Adrenal gland (tissue), 12 donors: ENCODE results near the gene PTPN6. TPM values are rescaled to one million over a fixed set of nuclear protein-coding genes. Genes with fewer than 3 reads are reported as not detected.

ENCODE experiments used
- DNase-seq, 7 donors: peaks; one replicate each; pipeline ENCODE4 v3.0.0-alpha.2; 2019 to 2020
- H3K27ac ChIP-seq, 5 donors: fragments of 200-600 bp; sonication (generic) in 4 of 5; 1 replicate in 3 of 5; 2 replicates in 2 of 5; pipeline versions ENCODE4 v1.5.1 to v1.8.0; 2016 to 2020; ENCODE audit warnings: mild to moderate bottlenecking in 1 of 5
- H3K27me3 ChIP-seq: fragments of 200-600 bp; 2 replicates; pipeline ENCODE4 v1.8.0; 2021
- H3K36me3 ChIP-seq, 2 donors: fragments of 200-600 bp; replicated peaks in 1 of 2; 1 replicate in 1 of 2; 2 replicates in 1 of 2; pipeline versions ENCODE4 v1.5.1 to v1.8.0; 2018 to 2022
- H3K4me1 ChIP-seq, 2 donors: fragments of 200-600 bp; replicated peaks in 1 of 2; 1 replicate in 1 of 2; 2 replicates in 1 of 2; pipeline versions ENCODE4 v1.5.1 to v1.8.0; 2018 to 2021
- H3K4me3 ChIP-seq, 4 donors: fragments of 200-600 bp; sonication (generic) in 3 of 4; one replicate each; pipeline ENCODE4 v1.5.1; 2016 to 2018
- H3K9me3 ChIP-seq, 3 donors: fragments of 200-600 bp; sonication (generic) in 1 of 3; replicated peaks in 1 of 3; 1 replicate in 2 of 3; 2 replicates in 1 of 3; pipeline versions ENCODE4 v1.5.1 to v1.8.0; 2016 to 2021
- POLR2A ChIP-seq, 2 donors: fragments of 450-650 bp; IDR thresholded peaks; one replicate each; pipeline ENCODE4 v1.6.1; 2017; ENCODE audit warnings: antibody characterized with exemption in 2 of 2, mild to moderate bottlenecking in 2 of 2, moderate library complexity in 1 of 2
- WGBS, 4 donors: extraction: QIAGEN DNeasy Blood & Tissue Kit in 2 of 4; methylation state at CpG; one replicate each; pipeline versions ENCODE4 v1.1.5 to v1.1.7; 2013 to 2017; 5-methylcytosine and 5-hydroxymethylcytosine counted together
- intact Hi-C, 2 donors: fragments of 100-400 bp; cut with DNase I; formaldehyde crosslinking; loops; one replicate each; pipeline versions ENCODE4 v1.14.1 to v1.15.0; 2022 to 2023
- polyA plus RNA-seq, 3 donors: library from polyadenylated mRNA; stranded (reverse); fragments of 200-250 nt in 2 of 3; fragments of 350-450 nt in 1 of 3; fragmentation: Illumina TruSeq in 1 of 3; extraction: RNeasy Lipid Tissue Mini Kit (QIAGEN cat#74804) in 1 of 3; gene quantifications; one replicate each; pipeline ENCODE4 v1.2.3, GENCODE V29; 2013 to 2014
- total RNA-seq, 9 donors: library from RNA; depleted of rRNA in 4 of 9; stranded (reverse); fragments of >200 nt in 4 of 9; fragments of 120-200 nt in 1 of 9; fragmentation: NEBNext Ultra II Directional in 1 of 9; extraction: Animal tissue kit (Norgen Biotek cat#: 25700) in 1 of 9; gene quantifications; one replicate each; pipeline versions ENCODE4 v1.1.0 to v1.2.4, GENCODE V29; 2013 to 2023
- TF ChIP-seq, protein P1 (sequence below), 6 experiments: fragments of 450-650 bp in 4 of 6; fragments of 200-600 bp in 2 of 6; sonication (generic) in 1 of 6; IDR thresholded peaks; 1 replicate in 5 of 6; 2 replicates in 1 of 6; pipeline versions ENCODE4 v1.5.1 to v1.8.0; 2016 to 2021; ENCODE audit warnings: antibody characterized with exemption in 6 of 6, mild to moderate bottlenecking in 2 of 6, moderate library complexity in 1 of 6
- donor health status: healthy with polysubstance abuse.
- donor health status: Bipolar disorder and iron deficiency.
- donor health status: DM: yes; HTN: yes; CAD: no.
- donor health status: DM: no; HTN: no; CAD: no.
- donor health status: DM: no; HTN: no; CAD: no.
- donor health status: DM: yes; HTN: yes; CAD: no.

Gene PTPN6
- total and polyA plus RNA-seq, 12 donors = 24.5 to 204 (median 63.5) TPM

DNA sequence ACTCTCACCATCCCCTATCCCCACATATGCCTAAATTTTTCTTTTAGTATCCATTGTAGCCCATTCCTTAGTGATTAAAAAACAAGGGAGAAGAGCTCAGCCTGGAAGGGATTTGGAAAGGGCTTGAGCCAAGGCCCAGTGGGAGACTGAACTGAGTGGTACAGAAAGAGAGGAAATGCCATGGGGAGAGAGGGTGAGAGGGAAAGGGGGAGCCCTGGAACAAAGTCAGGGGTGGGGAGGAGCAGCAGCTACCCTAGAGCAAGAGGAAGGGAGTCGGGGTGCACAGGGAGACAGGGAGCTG is 26.0 kb upstream of the PTPN6 start:
- 11 to 25% (median 15%) methylated on average over 1 of the region's 1 CpG for WGBS, 4 donors
- Histone ChIP-seq H3K4me3 (peak overlapping the region in 1 of 4 donors; percentile 6), H3K27me3 (no peaks in the 10 kb centered on the region), H3K9me3 (no peaks in the 10 kb centered on the region), H3K4me1 (peaks cover 45 to 49% of the 10 kb centered on the region in 2 donors), H3K36me3 (no peaks in the 10 kb centered on the region), H3K27ac (peak overlapping the region; percentile 51 to 98 (median 93))
- TF ChIP-seq POLR2A (IDR thresholded peaks at IDR 0.05) = no peak
- TF ChIP-seq, protein P1, sequence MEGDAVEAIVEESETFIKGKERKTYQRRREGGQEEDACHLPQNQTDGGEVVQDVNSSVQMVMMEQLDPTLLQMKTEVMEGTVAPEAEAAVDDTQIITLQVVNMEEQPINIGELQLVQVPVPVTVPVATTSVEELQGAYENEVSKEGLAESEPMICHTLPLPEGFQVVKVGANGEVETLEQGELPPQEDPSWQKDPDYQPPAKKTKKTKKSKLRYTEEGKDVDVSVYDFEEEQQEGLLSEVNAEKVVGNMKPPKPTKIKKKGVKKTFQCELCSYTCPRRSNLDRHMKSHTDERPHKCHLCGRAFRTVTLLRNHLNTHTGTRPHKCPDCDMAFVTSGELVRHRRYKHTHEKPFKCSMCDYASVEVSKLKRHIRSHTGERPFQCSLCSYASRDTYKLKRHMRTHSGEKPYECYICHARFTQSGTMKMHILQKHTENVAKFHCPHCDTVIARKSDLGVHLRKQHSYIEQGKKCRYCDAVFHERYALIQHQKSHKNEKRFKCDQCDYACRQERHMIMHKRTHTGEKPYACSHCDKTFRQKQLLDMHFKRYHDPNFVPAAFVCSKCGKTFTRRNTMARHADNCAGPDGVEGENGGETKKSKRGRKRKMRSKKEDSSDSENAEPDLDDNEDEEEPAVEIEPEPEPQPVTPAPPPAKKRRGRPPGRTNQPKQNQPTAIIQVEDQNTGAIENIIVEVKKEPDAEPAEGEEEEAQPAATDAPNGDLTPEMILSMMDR (IDR thresholded peaks at IDR 0.05) = no peak
- no peak for DNase-seq
- intact Hi-C loops = no loop called here

DNA sequence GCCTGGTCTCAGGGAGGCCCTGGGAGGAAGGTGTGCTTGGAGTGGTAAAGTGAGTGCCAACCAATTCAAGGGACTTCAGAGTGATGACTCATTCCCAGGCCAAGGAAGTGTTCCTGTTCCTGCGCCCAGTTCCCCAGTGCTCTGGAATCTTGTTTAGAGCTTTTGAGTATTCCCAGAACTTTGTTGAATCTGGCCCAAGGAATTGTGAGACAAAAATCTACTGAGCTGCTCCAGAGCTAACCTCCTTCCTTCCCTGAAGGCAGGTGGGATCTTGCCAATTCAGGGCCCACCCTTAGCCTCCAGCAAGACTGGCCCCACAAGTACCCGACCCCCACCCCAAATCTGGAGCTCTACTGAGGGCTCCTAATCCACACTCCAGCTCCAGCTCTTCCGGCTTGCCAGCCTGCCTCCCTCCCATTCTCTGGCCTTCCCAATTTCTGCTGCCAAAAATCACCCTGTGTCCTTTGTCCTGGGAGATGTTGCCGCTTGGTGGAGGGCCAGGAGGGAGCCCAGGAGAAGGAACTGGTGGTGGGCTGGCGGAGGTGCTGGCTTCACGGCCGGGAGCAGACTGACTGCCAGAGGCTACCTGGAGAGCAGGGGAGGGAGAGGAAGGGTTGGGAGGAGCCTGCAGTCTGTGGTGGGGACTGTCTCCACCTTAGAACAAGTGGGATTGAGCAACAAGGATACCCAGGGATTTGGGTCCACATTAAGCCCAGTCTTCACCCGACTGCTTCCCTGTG is 25.4 kb upstream of the PTPN6 start:
- H3K4me1 ChIP-seq = peaks cover 48 to 54% of the 10 kb centered on the region in 2 donors

DNA sequence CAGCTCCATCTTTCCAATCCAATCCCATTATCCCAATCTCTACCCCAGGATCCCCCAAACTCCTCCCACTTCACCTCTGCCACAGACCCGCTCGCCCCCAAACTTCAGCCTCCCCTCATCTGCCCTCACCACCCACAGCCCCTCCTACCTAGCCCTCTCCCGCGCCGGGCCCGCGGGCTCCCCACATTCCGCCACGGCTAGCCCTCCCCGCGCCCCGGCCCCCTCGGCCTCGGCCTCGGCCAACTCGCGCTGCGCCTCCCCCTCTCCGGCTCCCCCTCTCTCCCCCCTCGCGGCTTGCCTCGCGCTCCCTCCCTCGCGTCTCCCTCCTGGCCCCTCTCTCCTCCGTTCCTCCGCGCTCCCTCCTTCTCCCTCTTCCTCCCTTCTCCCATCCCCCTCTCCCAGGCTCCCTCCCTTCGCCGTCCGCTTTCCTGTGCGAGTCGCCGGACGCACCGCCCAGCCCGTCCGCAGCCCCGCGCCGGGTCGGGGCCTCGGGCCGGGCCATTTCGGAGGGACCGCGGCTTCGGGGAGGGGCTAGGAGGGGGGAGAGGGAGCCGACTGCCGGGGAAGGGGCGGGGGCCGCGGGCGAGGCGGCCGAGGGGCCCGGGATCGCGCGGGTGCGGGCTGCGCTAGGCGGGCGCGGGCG is 23.7 kb upstream of the PTPN6 start, which contains the start of gene ATN1:
Gene ATN1, plus strand, starts transcription at position 581 of the 643 bp plus-strand sequence. CDS start 6,043 bp downstream, outside the sequence.
- intact Hi-C loops = no loop called here

More for the DNA sequence above, 25.4 kb upstream of the PTPN6 start:
- H3K27me3 ChIP-seq = no peaks in the 10 kb centered on the region
- peak overlapping the region in 2 of 4 donors; percentile 17 to 91 for H3K4me3 ChIP-seq
- intact Hi-C loops = no loop called here
- TF ChIP-seq POLR2A (IDR thresholded peaks at IDR 0.05) = peak; percentile 30 to 56
- TF ChIP-seq, protein P1 (IDR thresholded peaks at IDR 0.05) = peak in 2 of 6 experiments; percentile 9 to 15
- no peaks in the 10 kb centered on the region for H3K36me3 ChIP-seq
- H3K27ac ChIP-seq = peak overlapping the region; percentile 87 to 98 (median 93)
- 11 to 21% (median 14%) methylated on average over 6 to 8 of the region's 8 CpGs for WGBS, 4 donors
- no peaks in the 10 kb centered on the region for H3K9me3 ChIP-seq
- DNase-seq = peak; percentile 74 to 87 (median 79)

More for the DNA sequence above, 23.7 kb upstream of the PTPN6 start, which contains the start of gene ATN1:
- peak within 1 kb of the TSS; percentile 41 to 91 (median 84) for H3K4me3 ChIP-seq
- TF ChIP-seq, protein P1 (IDR thresholded peaks at IDR 0.05) = no peak
- peak; percentile 61 to 78 for TF ChIP-seq POLR2A (IDR thresholded peaks at IDR 0.05)
- H3K27ac ChIP-seq = peak within 1 kb of the TSS; percentile 87 to 98 (median 93)
- H3K4me1 ChIP-seq = peaks cover 51 to 68% of the 10 kb centered on the region in 2 donors
- no peaks in the 10 kb centered on the region for H3K36me3 ChIP-seq
- 0 to 1% (median 0%) methylated on average over 27 to 66 of the region's 66 CpGs for WGBS, 4 donors
- DNase-seq = peak; percentile 89 to 95 (median 91)
- no peaks in the 10 kb centered on the region for H3K9me3 ChIP-seq
- H3K27me3 ChIP-seq = no peaks in the 10 kb centered on the region
